NCI-H526 (cell line): ENCODE results near the gene CDCP1.
A peak's percentile ranks its signal among the peaks of the same experiment; 100 is the strongest.

Experiments
- DNase-seq, 2 experiments: peaks; one replicate each; lab custom pipeline; 2025; lab: John Stamatoyannopoulos, UW

The CDCP1 gene

GRCh38 chr3:45137656-45138181 is 8.5 kb downstream of the CDCP1 start:
- DNase-seq: peak; percentile 43 to 82

- DNase-seq: no peak
These were observed 10.2 kb downstream of the CDCP1 start for GRCh38 chr3:45135959-45136358.

- DNase-seq: no peak
These were observed 11.2 kb downstream of the CDCP1 start for GRCh38 chr3:45134758-45135521.

GRCh38 chr3:45132568-45133211 is 13.5 kb downstream of the CDCP1 start:
- no peak for DNase-seq

- no peak for DNase-seq
These were observed 15.0 kb downstream of the CDCP1 start for GRCh38 chr3:45131201-45131600.

- no peak for DNase-seq
These were observed 15.7 kb downstream of the CDCP1 start for GRCh38 chr3:45130476-45130875.

- no peak for DNase-seq
These were observed 17.2 kb downstream of the CDCP1 start for GRCh38 chr3:45128950-45129349.

- DNase-seq: no peak
These were observed 18.9 kb downstream of the CDCP1 start for GRCh38 chr3:45127130-45127822.

- no peak for DNase-seq
These were observed 19.4 kb downstream of the CDCP1 start for GRCh38 chr3:45126730-45127129.

GRCh38 chr3:45125550-45126026 is 20.6 kb downstream of the CDCP1 start:
- DNase-seq: no peak

GRCh38 chr3:45124956-45125355 is 21.2 kb downstream of the CDCP1 start:
- DNase-seq: no peak

- DNase-seq: no peak
These were observed 21.8 kb downstream of the CDCP1 start for GRCh38 chr3:45124352-45124751.

- no peak for DNase-seq
These were observed 22.5 kb downstream of the CDCP1 start for GRCh38 chr3:45123581-45124269.

- no peak for DNase-seq
These were observed 23.1 kb downstream of the CDCP1 start for GRCh38 chr3:45123030-45123429.

GRCh38 chr3:45120359-45121158 is 25.6 kb downstream of the CDCP1 start:
- DNase-seq: no peak

GRCh38 chr3:45119824-45120358 is 26.3 kb downstream of the CDCP1 start:
- DNase-seq: no peak

- DNase-seq: no peak
These were observed 26.8 kb downstream of the CDCP1 start for GRCh38 chr3:45119376-45119775.

- DNase-seq: no peak
These were observed 27.5 kb downstream of the CDCP1 start for GRCh38 chr3:45118615-45119071.

GRCh38 chr3:45116350-45116749 is 29.8 kb downstream of the CDCP1 start:
- no peak for DNase-seq

GRCh38 chr3:45113625-45114050 is 32.5 kb downstream of the CDCP1 start:
- no peak for DNase-seq

- no peak for DNase-seq
These were observed 33.2 kb downstream of the CDCP1 start for GRCh38 chr3:45112939-45113338.
